Natural killer cell (primary cell): ENCODE data around the gene ZNF341. TPM values are rescaled to one million over a fixed set of nuclear protein-coding genes. Genes with fewer than 3 reads are reported as not detected.

Experiments
- ATAC-seq, 3 donors: fragments of 150-1000 bp in 2 of 3; fragments of 200-7000 bp in 1 of 3; cut with Tn5 transposase; 1 replicate in 1 of 3; 2 replicates in 2 of 3; pipeline ENCODE4 v1.10.0; 2021; ENCODE audit warnings: mild to moderate bottlenecking in 2 of 3, moderate library complexity in 2 of 3
- DNase-seq, 2 donors: peaks; one replicate each; pipeline versions ENCODE4 v3.0.0 to v3.0.0-alpha.2; 2013 to 2021; ENCODE audit warnings: mixed read lengths in 1 of 2
- H3K27ac ChIP-seq: one replicate; pipeline ENCODE4 v1.5.1; 2013; ENCODE audit warnings: mild to moderate bottlenecking, low read length
- H3K27me3 ChIP-seq: one replicate; pipeline ENCODE4 v1.6.1; 2013; ENCODE audit warnings: low read length; ENCODE audit not compliant: control insufficient read depth, insufficient read depth
- H3K36me3 ChIP-seq: one replicate; pipeline ENCODE4 v1.6.1; 2013; ENCODE audit warnings: low read length; ENCODE audit not compliant: control insufficient read depth, insufficient read depth
- H3K4me1 ChIP-seq: one replicate; pipeline ENCODE4 v1.6.1; 2013; ENCODE audit warnings: low read length; ENCODE audit not compliant: control insufficient read depth, insufficient read depth
- H3K4me3 ChIP-seq: one replicate; pipeline ENCODE4 v1.5.1; 2013; ENCODE audit warnings: low read length
- H3K9me3 ChIP-seq: one replicate; pipeline ENCODE4 v1.6.1; 2013; ENCODE audit warnings: low read length; ENCODE audit not compliant: control insufficient read depth, insufficient read depth
- H3K27ac Mint-ChIP-seq, 2 donors: one replicate each; pipeline ENCODE4 v1.8.0; 2022; ENCODE audit warnings: mild to moderate bottlenecking in 2 of 2, mixed read lengths in 2 of 2, moderate library complexity in 1 of 2
- H3K27me3 Mint-ChIP-seq, 2 donors: one replicate each; pipeline ENCODE4 v1.8.0; 2022; ENCODE audit warnings: low read depth in 2 of 2, mixed read lengths in 2 of 2
- H3K36me3 Mint-ChIP-seq: one replicate; pipeline ENCODE4 v1.8.0; 2022; ENCODE audit warnings: mixed read lengths
- H3K4me1 Mint-ChIP-seq, 2 donors: one replicate each; pipeline ENCODE4 v1.8.0; 2022; ENCODE audit warnings: mixed read lengths in 2 of 2
- H3K4me3 Mint-ChIP-seq: one replicate; pipeline ENCODE4 v1.8.0; 2022; ENCODE audit warnings: mild to moderate bottlenecking, moderate library complexity, mixed read lengths
- H3K9me3 Mint-ChIP-seq, 2 donors: one replicate each; pipeline ENCODE4 v1.8.0; 2022; ENCODE audit warnings: mixed read lengths in 2 of 2
- CTCF ChIP-seq: fragments of 200-600 bp; IDR thresholded peaks from one replicate; pipeline ENCODE4 v1.8.0; 2022; ENCODE audit warnings: antibody characterized with exemption
- WGBS: methylation state at CpG from one replicate; pipeline ENCODE4 v1.1.7; 2013; ENCODE audit warnings: missing lambda C conversion rate; ENCODE audit not compliant: insufficient coverage; 5-methylcytosine and 5-hydroxymethylcytosine counted together
- intact Hi-C: fragments of 100-400 bp; cut with micrococcal nuclease; formaldehyde crosslinking; loops from one replicate; pipeline ENCODE4 v1.14.2; 2022
- total RNA-seq, 4 donors: library from RNA; stranded (reverse); fragments of 120-200 nt in 1 of 4; gene quantifications; one replicate each; pipeline versions ENCODE4 v1.2.3 to v1.2.4, GENCODE V29; 2013 to 2022

ZNF341 gene
- total RNA-seq, 3 donors from 2014 or later (not counting 1 experiment from before 2014, with no cell fraction given) = 3.6 to 5.1 (median 4.3) TPM

- DNase-seq = no peak
- no peak for TF ChIP-seq CTCF
- H3K9me3 ChIP-seq = no peaks in the 10 kb centered on the region
- peaks cover 62 to 75% of the 10 kb centered on the region in 2 donors for H3K4me1 Mint-ChIP-seq
- H3K36me3 ChIP-seq = peaks cover 6% of the 10 kb centered on the region
- no peaks in the 10 kb centered on the region for H3K27me3 Mint-ChIP-seq
- H3K36me3 Mint-ChIP-seq = no peaks in the 10 kb centered on the region
- no peak for ATAC-seq
- peaks cover 30% of the 10 kb centered on the region for H3K4me1 ChIP-seq
- no peak overlapping the region for H3K4me3 ChIP-seq
- no peak overlapping the region for H3K27ac ChIP-seq
- H3K27ac Mint-ChIP-seq = peak overlapping the region in 1 of 2 donors; percentile 84
- 96% methylated on average over 5 of the region's 5 CpGs for WGBS
- intact Hi-C loops = no loop called here
- H3K27me3 ChIP-seq = no peaks in the 10 kb centered on the region
- H3K9me3 Mint-ChIP-seq = no peaks in the 10 kb centered on the region
- no peak overlapping the region for H3K4me3 Mint-ChIP-seq
These were observed 85.6 kb downstream of the ZNF341 start for GRCh38 chr20:33817411-33817810.

DNA sequence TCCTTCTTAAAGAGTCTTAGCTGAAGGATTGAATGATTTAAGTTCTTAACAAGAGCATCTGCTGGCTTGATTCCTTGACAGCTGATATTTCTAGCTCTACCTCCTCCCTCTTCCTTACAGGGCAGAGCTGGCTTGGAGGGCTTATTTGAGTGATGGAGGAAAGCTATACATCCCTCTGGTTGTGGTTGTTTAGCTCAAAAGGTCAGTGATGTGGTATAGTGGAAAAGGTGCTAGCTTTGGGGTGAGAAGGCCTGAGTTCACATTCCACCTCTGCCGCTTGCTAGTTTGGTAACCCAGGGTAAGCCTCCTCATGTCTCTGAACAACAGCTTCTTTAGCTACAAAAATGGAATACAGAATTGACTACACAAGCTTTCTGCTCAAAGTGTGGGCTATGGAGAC lies 87.7 kb downstream of the ZNF341 start:
- DNase-seq (no peak), ATAC-seq (peak in 2 of 3 donors; percentile 46 to 62)
- WGBS = 27% methylated on average over 1 of the region's 1 CpG
- Histone ChIP-seq H3K4me3 (no peak overlapping the region), H3K27ac (peak overlapping the region; percentile 32), H3K36me3 (peaks cover 6% of the 10 kb centered on the region), H3K4me1 (peaks cover 13% of the 10 kb centered on the region), H3K9me3 (no peaks in the 10 kb centered on the region), H3K27me3 (no peaks in the 10 kb centered on the region)
- H3K4me1 Mint-ChIP-seq = peaks cover 49 to 60% of the 10 kb centered on the region in 2 donors
- peak overlapping the region; percentile 58 for H3K4me3 Mint-ChIP-seq
- H3K36me3 Mint-ChIP-seq = no peaks in the 10 kb centered on the region
- H3K27me3 Mint-ChIP-seq = no peaks in the 10 kb centered on the region
- intact Hi-C loops = no loop called here
- peak overlapping the region; percentile 41 to 84 for H3K27ac Mint-ChIP-seq
- TF ChIP-seq CTCF = no peak
- H3K9me3 Mint-ChIP-seq = no peaks in the 10 kb centered on the region

GRCh38 chr20:33820362-33820761 lies 88.6 kb downstream of the ZNF341 start:
- peaks cover 51 to 62% of the 10 kb centered on the region in 2 donors for H3K4me1 Mint-ChIP-seq
- ATAC-seq (no peak), DNase-seq (no peak)
- H3K27me3 ChIP-seq = no peaks in the 10 kb centered on the region
- WGBS = 100% methylated on average over 1 of the region's 1 CpG
- H3K27ac Mint-ChIP-seq = peak overlapping the region; percentile 41 to 84
- H3K9me3 ChIP-seq = no peaks in the 10 kb centered on the region
- H3K27ac ChIP-seq = no peak overlapping the region
- no peaks in the 10 kb centered on the region for H3K27me3 Mint-ChIP-seq
- intact Hi-C loops = no loop called here
- peaks cover 2% of the 10 kb centered on the region for H3K36me3 ChIP-seq
- peaks cover 12% of the 10 kb centered on the region for H3K4me1 ChIP-seq
- no peaks in the 10 kb centered on the region for H3K36me3 Mint-ChIP-seq
- H3K4me3 Mint-ChIP-seq = no peak overlapping the region
- TF ChIP-seq CTCF = no peak
- no peak overlapping the region for H3K4me3 ChIP-seq
- no peaks in the 10 kb centered on the region for H3K9me3 Mint-ChIP-seq

GRCh38 chr20:33821270-33821836 lies 89.6 kb downstream of the ZNF341 start:
- no peak for ATAC-seq
- 55% methylated on average over 3 of the region's 4 CpGs for WGBS
- intact Hi-C loops = no loop called here
- no peaks in the 10 kb centered on the region for H3K9me3 Mint-ChIP-seq
- Histone ChIP-seq H3K4me3 (no peak overlapping the region), H3K27me3 (no peaks in the 10 kb centered on the region), H3K9me3 (no peaks in the 10 kb centered on the region), H3K27ac (no peak overlapping the region), H3K4me1 (peaks cover 15% of the 10 kb centered on the region), H3K36me3 (no peaks in the 10 kb centered on the region)
- DNase-seq = no peak
- H3K27me3 Mint-ChIP-seq = no peaks in the 10 kb centered on the region
- TF ChIP-seq CTCF = no peak
- H3K4me3 Mint-ChIP-seq = no peak overlapping the region
- H3K36me3 Mint-ChIP-seq = no peaks in the 10 kb centered on the region
- H3K27ac Mint-ChIP-seq = no peak overlapping the region
- H3K4me1 Mint-ChIP-seq = peaks cover 60 to 69% of the 10 kb centered on the region in 2 donors
